Measurements from ENCODE around the gene SOD1. TPM values are rescaled to one million over a fixed set of nuclear protein-coding genes. Genes with fewer than 3 reads are reported as not detected.
A peak's percentile ranks its signal among the peaks of the same experiment; 100 is the strongest.
"Not testable (repeated sequence)": the region's sequence is repeated elsewhere in the genome, so short reads cannot be mapped to it uniquely, and the experiment has no call there.

Gene SOD1
- total RNA-seq, 4 donors from 2014 or later, result 129 to 222 (median 185) TPM

DNA sequence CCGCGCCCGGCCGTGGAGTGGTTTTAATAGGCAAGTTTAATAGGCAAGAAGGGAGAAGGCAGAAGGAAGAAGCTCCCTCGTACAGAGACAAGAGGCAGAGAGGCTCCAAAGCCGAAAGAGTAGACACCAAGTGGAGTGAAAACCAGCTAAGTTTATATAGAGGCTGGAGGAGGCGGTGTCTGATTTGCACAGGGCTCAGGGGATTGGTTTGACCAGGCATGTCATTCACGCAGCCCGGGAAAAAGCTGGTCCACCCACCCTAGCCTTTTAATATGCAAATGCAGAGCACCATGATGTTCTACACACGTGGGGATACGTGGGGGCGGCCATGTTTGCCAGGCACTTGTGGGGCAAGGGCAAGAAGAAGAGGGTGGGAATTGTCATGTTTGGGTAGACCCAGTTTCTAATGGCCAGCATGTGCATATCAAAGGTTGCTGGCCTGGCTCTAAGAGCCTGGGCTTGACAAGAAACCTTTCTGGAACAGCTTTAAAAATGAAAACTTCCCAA is 18.0 kb upstream of the SOD1 start:
- H3K4me3 ChIP-seq, result no peak overlapping the region
- no peaks in the 10 kb centered on the region for H3K27me3 ChIP-seq
- no peaks in the 10 kb centered on the region for H3K36me3 ChIP-seq
- TF ChIP-seq EP300 (IDR thresholded peaks at IDR 0.05) (no peak), POLR2A (IDR thresholded peaks at IDR 0.05) (no peak)
- TF ChIP-seq, protein P1, sequence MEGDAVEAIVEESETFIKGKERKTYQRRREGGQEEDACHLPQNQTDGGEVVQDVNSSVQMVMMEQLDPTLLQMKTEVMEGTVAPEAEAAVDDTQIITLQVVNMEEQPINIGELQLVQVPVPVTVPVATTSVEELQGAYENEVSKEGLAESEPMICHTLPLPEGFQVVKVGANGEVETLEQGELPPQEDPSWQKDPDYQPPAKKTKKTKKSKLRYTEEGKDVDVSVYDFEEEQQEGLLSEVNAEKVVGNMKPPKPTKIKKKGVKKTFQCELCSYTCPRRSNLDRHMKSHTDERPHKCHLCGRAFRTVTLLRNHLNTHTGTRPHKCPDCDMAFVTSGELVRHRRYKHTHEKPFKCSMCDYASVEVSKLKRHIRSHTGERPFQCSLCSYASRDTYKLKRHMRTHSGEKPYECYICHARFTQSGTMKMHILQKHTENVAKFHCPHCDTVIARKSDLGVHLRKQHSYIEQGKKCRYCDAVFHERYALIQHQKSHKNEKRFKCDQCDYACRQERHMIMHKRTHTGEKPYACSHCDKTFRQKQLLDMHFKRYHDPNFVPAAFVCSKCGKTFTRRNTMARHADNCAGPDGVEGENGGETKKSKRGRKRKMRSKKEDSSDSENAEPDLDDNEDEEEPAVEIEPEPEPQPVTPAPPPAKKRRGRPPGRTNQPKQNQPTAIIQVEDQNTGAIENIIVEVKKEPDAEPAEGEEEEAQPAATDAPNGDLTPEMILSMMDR (IDR thresholded peaks at IDR 0.05), result no peak
- H3K27ac ChIP-seq, result no peak overlapping the region
- H3K4me1 ChIP-seq, result no peaks in the 10 kb centered on the region
- WGBS, 2 donors, result 87 to 94% methylated on average over 12 of the region's 12 CpGs
- peaks cover 0 to 13% (median 4%) of the 10 kb centered on the region in 4 donors for H3K9me3 ChIP-seq
- DNase-seq (ENCODE audit: low spot score in 2 of 2), result no peak

DNA sequence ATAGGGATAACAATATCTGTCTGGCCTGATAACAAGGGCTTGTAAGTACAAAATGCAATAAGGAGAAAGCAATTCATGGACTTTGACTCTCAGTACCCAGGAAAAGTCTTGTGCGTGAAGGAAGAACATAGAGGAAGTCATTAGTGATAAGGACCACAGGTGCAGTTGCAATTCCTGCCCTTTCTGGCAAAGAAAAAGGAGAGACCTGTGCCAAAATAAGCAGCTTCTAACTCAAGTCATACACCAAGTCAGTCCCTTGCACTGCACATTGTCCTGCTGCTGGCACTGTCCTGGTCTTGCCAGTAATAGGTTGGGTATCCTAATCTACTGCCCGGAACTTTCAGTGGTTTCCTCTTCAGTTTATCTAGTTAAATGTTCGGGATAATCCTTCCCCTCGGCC is 14.8 kb upstream of the SOD1 start:
- TF ChIP-seq EP300 (IDR thresholded peaks at IDR 0.05) (peak in 1 of 2 donors; percentile 42), POLR2A (IDR thresholded peaks at IDR 0.05) (no peak)
- no peak overlapping the region for H3K4me3 ChIP-seq
- H3K27me3 ChIP-seq, result no peaks in the 10 kb centered on the region
- 71 to 72% methylated on average over 4 of the region's 4 CpGs for WGBS, 2 donors
- no peaks in the 10 kb centered on the region for H3K4me1 ChIP-seq
- H3K36me3 ChIP-seq, result no peaks in the 10 kb centered on the region
- no peaks in the 10 kb centered on the region for H3K9me3 ChIP-seq
- H3K27ac ChIP-seq, result no peak overlapping the region
- DNase-seq (ENCODE audit: low spot score in 2 of 2), result no peak

GRCh38 chr21:31647650-31648049 is 11.8 kb upstream of the SOD1 start:
- H3K9me3 ChIP-seq, result no peaks in the 10 kb centered on the region
- no peaks in the 10 kb centered on the region for H3K36me3 ChIP-seq
- H3K4me1 ChIP-seq, result no peaks in the 10 kb centered on the region
- H3K27ac ChIP-seq, result no peak overlapping the region
- TF ChIP-seq EP300 (IDR thresholded peaks at IDR 0.05), result no peak
- TF ChIP-seq, protein P1 (IDR thresholded peaks at IDR 0.05), result no peak
- no peak for TF ChIP-seq POLR2A (IDR thresholded peaks at IDR 0.05)
- DNase-seq (ENCODE audit: low spot score in 2 of 2), result no peak
- H3K27me3 ChIP-seq, result no peaks in the 10 kb centered on the region
- 90 to 92% methylated on average over 3 of the region's 3 CpGs for WGBS, 2 donors
- no peak overlapping the region for H3K4me3 ChIP-seq

DNA sequence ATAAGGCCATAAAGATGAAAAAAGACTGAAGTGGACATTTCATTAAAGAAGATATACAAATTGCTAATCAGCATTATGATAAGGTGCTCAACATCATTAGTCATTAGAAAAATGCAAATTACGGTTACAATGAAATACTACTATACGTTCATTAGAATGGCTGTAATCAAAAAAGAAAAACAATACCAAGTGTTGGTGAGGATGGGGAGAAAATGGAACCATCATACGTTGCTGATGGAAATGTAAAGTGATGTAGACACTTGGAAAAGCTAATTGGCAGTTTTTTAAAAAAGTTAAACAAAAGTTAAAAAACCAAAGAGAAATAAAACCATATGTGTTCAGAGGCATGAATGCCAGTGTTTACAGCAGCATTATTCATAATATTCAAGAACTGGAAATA is 8.6 kb upstream of the SOD1 start:
- no peak for DNase-seq (ENCODE audit: low spot score in 2 of 2)
- no peak overlapping the region for H3K4me3 ChIP-seq
- H3K27me3 ChIP-seq, result no peaks in the 10 kb centered on the region
- H3K4me1 ChIP-seq, result no peaks in the 10 kb centered on the region
- H3K36me3 ChIP-seq, result peaks cover 0 to 5% (median 0%) of the 10 kb centered on the region in 3 donors
- no peaks in the 10 kb centered on the region for H3K9me3 ChIP-seq
- TF ChIP-seq, protein P1 (IDR thresholded peaks at IDR 0.05), result no peak
- TF ChIP-seq EP300 (IDR thresholded peaks at IDR 0.05) (no peak), POLR2A (IDR thresholded peaks at IDR 0.05) (no peak)
- 90 to 93% methylated on average over 3 of the region's 3 CpGs for WGBS, 2 donors
- H3K27ac ChIP-seq, result no peak overlapping the region

DNA sequence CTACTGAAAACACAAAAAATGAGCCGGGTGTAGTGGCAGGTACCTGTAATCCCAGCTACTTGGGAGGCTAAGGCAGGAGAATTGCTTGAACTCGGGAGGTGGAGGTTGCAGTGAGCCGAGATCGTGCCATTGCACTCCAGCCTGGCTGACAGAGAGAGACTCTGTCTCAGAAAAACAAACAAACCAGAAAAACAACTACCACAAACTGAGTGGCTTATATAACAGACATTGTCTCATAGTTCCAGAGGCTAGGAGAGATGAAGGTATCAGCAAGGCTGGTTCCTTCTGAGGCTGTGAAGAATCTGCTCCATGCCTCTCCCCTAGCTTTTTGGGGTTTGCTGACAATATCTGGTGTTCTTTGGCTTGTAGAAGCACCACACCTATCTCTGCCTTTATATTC is 8.0 kb upstream of the SOD1 start:
- H3K4me3 ChIP-seq; H3K27me3 ChIP-seq; H3K36me3 ChIP-seq; H3K27ac ChIP-seq; H3K4me1 ChIP-seq; H3K9me3 ChIP-seq; DNase-seq (ENCODE audit: low spot score in 2 of 2): not testable (repeated sequence)
- 88 to 97% methylated on average over 4 of the region's 4 CpGs for WGBS, 2 donors

DNA sequence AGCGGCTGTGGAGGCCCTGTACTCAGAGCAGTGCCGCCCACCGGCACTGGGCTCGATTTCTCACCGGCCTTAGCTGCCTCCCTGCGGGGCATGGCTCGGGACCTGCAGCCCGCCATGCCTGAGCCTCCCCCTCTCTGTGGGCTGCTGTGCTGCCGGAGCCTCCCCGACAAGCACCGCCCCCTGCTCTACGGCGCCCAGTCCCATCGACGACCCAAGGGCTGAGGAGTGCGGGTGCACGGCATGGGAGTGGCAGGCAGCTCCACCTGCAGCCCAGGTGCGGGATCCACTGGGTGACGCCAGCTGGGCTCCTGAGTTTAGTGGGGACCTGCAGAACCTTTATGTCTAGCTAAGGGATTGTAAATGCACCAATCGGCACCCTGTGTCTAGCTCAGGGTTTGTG is 5.2 kb upstream of the SOD1 start:
- H3K4me3 ChIP-seq, result no peak overlapping the region
- H3K27ac ChIP-seq, result no peak overlapping the region
- DNase-seq (ENCODE audit: low spot score in 2 of 2), result no peak
- TF ChIP-seq EP300 (IDR thresholded peaks at IDR 0.05), result no peak
- TF ChIP-seq, protein P1 (IDR thresholded peaks at IDR 0.05), result no peak
- peaks cover 0 to 5% (median 0%) of the 10 kb centered on the region in 3 donors for H3K36me3 ChIP-seq
- H3K9me3 ChIP-seq, result no peaks in the 10 kb centered on the region
- no peaks in the 10 kb centered on the region for H3K27me3 ChIP-seq
- 97 to 99% methylated on average over 10 to 12 of the region's 20 CpGs for WGBS, 2 donors
- peaks cover 0 to 9% (median 0%) of the 10 kb centered on the region in 4 donors for H3K4me1 ChIP-seq

DNA sequence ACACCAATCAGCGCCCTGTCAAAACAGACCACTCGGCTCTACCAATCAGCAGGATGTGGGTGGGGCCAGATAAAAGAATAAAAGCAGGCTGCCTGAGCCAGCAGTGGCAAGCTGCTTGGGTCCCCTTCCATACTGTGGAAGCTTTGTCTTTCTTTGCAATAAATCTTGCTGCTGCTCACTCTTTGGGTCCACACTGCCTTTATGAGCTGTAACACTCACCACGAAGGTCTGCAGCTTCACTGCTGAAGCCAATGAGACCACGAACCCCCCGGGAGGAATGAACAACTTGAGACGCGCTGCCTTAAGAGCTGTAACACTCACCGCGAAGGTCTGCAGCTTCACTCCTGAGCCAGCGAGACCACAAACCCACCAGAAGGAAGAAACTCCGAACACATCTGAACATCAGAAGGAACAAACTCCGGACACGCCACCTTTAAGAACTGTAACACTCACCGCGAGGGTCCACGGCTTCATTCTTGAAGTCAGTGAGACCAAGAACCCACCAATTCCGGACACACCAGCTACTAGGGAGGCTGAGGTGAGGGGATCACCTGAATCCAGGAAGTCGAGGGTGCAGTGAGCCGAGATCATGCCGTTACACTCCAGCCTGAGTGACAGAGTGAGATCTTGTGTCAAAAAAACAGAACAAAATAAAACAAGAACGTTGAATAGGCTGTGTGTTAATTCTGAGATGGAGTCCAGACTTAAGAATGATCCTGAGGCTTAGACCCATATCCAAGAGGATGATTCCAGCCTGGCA is 4.5 kb upstream of the SOD1 start:
- H3K4me1 ChIP-seq; H3K27ac ChIP-seq; H3K9me3 ChIP-seq; H3K27me3 ChIP-seq; DNase-seq (ENCODE audit: low spot score in 2 of 2); H3K4me3 ChIP-seq; H3K36me3 ChIP-seq: not testable (repeated sequence)
- 72 to 76% methylated on average over 20 to 21 of the region's 21 CpGs for WGBS, 2 donors

Measured in tibial nerve (tissue), 4 donors.